K562 (cell line): ENCODE data around the gene NUP155.
"Not testable (repeated sequence)": the region's sequence is repeated elsewhere in the genome, so short reads cannot be mapped to it uniquely, and the experiment has no call there.

ENCODE experiments used
- BHLHE40 ChIP-seq: IDR thresholded peaks from 2 replicates; pipeline ENCODE4 v1.6.1; 2011; ENCODE audit warnings: low read length, improper control_type of control experiment
- CBX3 ChIP-seq, 2 experiments: IDR thresholded peaks; 1 replicate in 1 of 2; 2 replicates in 1 of 2; pipeline ENCODE4 v1.6.1; 2012; ENCODE audit warnings: inconsistent platforms in 2 of 2, low read length in 2 of 2, borderline replicate concordance in 1 of 2, control low read depth in 1 of 2
- CHD2 ChIP-seq: IDR thresholded peaks from 2 replicates; pipeline ENCODE4 v1.6.1; 2011; ENCODE audit warnings: low read depth, low read length
- CTCF ChIP-seq, 3 experiments: IDR thresholded peaks in 2 of 3; conservative IDR thresholded peaks in 1 of 3; 2 replicates each; pipeline ENCODE4 v1.5.1; 2011 to 2012; ENCODE audit warnings: low read length in 3 of 3, mild to moderate bottlenecking in 3 of 3, control low read depth in 2 of 3, improper control_type of control experiment in 1 of 3, inconsistent platforms in 1 of 3, low read depth in 1 of 3, mixed read lengths in 1 of 3, moderate library complexity in 1 of 3; ENCODE audit not compliant: insufficient read depth in 2 of 3
- ELF4 ChIP-seq: fragments of 450-650 bp; formaldehyde crosslinking; IDR thresholded peaks from 2 replicates; pipeline ENCODE4 v1.4.0; 2022; ENCODE audit warnings: missing genetic modification characterization
- FOSL1 ChIP-seq: fragments of 200-800 bp; sonication (Bioruptor generic); conservative IDR thresholded peaks from 2 replicates; pipeline ENCODE4 v1.6.1; 2016; ENCODE audit warnings: missing genetic modification characterization, missing compliant biosample characterization
- FOXM1 ChIP-seq, 2 experiments: fragments of 450-650 bp in 1 of 2; sonication (generic) in 1 of 2; formaldehyde crosslinking in 1 of 2; IDR thresholded peaks; 2 replicates each; pipeline versions ENCODE4 v1.6.1 to v1.9.0; 2017 to 2022; ENCODE audit warnings: low read depth in 2 of 2, mild to moderate bottlenecking in 2 of 2, missing genetic modification reagents in 1 of 2, moderate library complexity in 1 of 2
- POLR2A ChIP-seq: fragments of 450-650 bp; conservative IDR thresholded peaks from 2 replicates; pipeline ENCODE4 v1.6.1; 2016
- RNF2 ChIP-seq: sonication (generic); IDR thresholded peaks from 2 replicates; pipeline ENCODE4 v1.6.1; 2016
- SRF ChIP-seq, 2 experiments: fragments of 250-450, 450-650 bp in 1 of 2; sonication (Bioruptor Pico) in 1 of 2; sonication (generic) in 1 of 2; formaldehyde crosslinking; IDR thresholded peaks; 2 replicates each; pipeline versions ENCODE4 v1.5.0 to v1.5.1; 2020 to 2022; ENCODE audit warnings: mild to moderate bottlenecking in 1 of 2, missing genetic modification reagents in 1 of 2
- ZNF134 ChIP-seq: fragments of 250-450 bp; sonication (Bioruptor Pico); conservative IDR thresholded peaks from 2 replicates; pipeline ENCODE4 v1.4.0; 2020
- TF ChIP-seq, protein P1 (sequence below): fragments of 450-650 bp; IDR thresholded peaks from 2 replicates; pipeline ENCODE4 v1.6.1; 2018; ENCODE audit not compliant: partially characterized antibody
- TF ChIP-seq, protein P2 (sequence below): sonication (generic); formaldehyde crosslinking; IDR thresholded peaks from 2 replicates; pipeline ENCODE4 v1.9.0; 2022; ENCODE audit warnings: mild to moderate bottlenecking, missing genetic modification reagents

- not testable (repeated sequence) for TF ChIP-seq FOXM1 (IDR thresholded peaks at IDR 0.05; ENCODE audit: low read depth); FOXM1 (CRISPR knock-in tag; IDR thresholded peaks at IDR 0.05; ENCODE audit: low read depth); SRF (CRISPR knock-in tag; IDR thresholded peaks at IDR 0.05); ELF4 (CRISPR knock-in tag); FOSL1 (tag); ZNF134 (CRISPR knock-in tag); POLR2A; CBX3 (IDR thresholded peaks at IDR 0.05; ENCODE audit: borderline replicate concordance in 1 of 2, low read length in 2 of 2); CTCF (IDR thresholded peaks at IDR 0.05 in 2 of 3, conservative IDR thresholded peaks at IDR 0.05 in 1 of 3; ENCODE audit: insufficient read depth in 2 of 3, low read depth in 1 of 3, low read length in 3 of 3); RNF2; BHLHE40; CHD2
- TF ChIP-seq, protein P1, sequence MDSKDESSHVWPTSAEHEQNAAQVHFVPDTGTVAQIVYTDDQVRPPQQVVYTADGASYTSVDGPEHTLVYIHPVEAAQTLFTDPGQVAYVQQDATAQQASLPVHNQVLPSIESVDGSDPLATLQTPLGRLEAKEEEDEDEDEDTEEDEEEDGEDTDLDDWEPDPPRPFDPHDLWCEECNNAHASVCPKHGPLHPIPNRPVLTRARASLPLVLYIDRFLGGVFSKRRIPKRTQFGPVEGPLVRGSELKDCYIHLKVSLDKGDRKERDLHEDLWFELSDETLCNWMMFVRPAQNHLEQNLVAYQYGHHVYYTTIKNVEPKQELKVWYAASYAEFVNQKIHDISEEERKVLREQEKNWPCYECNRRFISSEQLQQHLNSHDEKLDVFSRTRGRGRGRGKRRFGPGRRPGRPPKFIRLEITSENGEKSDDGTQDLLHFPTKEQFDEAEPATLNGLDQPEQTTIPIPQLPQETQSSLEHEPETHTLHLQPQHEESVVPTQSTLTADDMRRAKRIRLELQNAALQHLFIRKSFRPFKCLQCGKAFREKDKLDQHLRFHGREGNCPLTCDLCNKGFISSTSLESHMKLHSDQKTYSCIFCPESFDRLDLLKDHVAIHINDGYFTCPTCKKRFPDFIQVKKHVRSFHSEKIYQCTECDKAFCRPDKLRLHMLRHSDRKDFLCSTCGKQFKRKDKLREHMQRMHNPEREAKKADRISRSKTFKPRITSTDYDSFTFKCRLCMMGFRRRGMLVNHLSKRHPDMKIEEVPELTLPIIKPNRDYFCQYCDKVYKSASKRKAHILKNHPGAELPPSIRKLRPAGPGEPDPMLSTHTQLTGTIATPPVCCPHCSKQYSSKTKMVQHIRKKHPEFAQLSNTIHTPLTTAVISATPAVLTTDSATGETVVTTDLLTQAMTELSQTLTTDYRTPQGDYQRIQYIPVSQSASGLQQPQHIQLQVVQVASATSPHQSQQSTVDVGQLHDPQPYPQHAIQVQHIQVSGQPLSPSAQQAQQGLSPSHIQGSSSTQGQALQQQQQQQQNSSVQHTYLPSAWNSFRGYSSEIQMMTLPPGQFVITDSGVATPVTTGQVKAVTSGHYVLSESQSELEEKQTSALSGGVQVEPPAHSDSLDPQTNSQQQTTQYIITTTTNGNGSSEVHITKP: not testable (repeated sequence)
- TF ChIP-seq, protein P2, sequence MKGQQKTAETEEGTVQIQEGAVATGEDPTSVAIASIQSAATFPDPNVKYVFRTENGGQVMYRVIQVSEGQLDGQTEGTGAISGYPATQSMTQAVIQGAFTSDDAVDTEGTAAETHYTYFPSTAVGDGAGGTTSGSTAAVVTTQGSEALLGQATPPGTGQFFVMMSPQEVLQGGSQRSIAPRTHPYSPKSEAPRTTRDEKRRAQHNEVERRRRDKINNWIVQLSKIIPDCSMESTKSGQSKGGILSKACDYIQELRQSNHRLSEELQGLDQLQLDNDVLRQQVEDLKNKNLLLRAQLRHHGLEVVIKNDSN (CRISPR knock-in tag): not testable (repeated sequence)
These were observed 74.6 kb downstream of the NUP155 start for GRCh38 chr5:37296313-37296712.
